Testis (tissue), 3 donors: ENCODE data around the gene BCKDHA. TPM values are rescaled to one million over a fixed set of nuclear protein-coding genes. Genes with fewer than 3 reads are reported as not detected.
"Not testable (repeated sequence)": the region's sequence is repeated elsewhere in the genome, so short reads cannot be mapped to it uniquely, and the experiment has no call there.

ENCODE experiments used
- DNase-seq: peaks from one replicate; pipeline ENCODE4 v3.0.0-alpha.2; 2019
- H3K27ac ChIP-seq, 2 donors: fragments of 200-600 bp; sonication (generic); one replicate each; pipeline ENCODE4 v1.5.1; 2019
- H3K27me3 ChIP-seq: fragments of 200-600 bp; sonication (generic); one replicate; pipeline ENCODE4 v1.5.1; 2019
- H3K36me3 ChIP-seq: fragments of 200-600 bp; sonication (generic); one replicate; pipeline ENCODE4 v1.5.1; 2017; ENCODE audit warnings: low read depth; ENCODE audit errors: missing control alignments
- H3K4me1 ChIP-seq: fragments of 200-600 bp; sonication (generic); one replicate; pipeline ENCODE4 v1.5.1; 2019
- H3K4me3 ChIP-seq, 2 donors: fragments of 200-600 bp; sonication (generic); one replicate each; pipeline ENCODE4 v1.5.1; 2017 to 2019
- H3K9me3 ChIP-seq: fragments of 200-600 bp; sonication (generic); one replicate; pipeline ENCODE4 v1.5.1; 2017
- CTCF ChIP-seq, 3 experiments: fragments of 450-650 bp in 2 of 3; fragments of 200-600 bp in 1 of 3; sonication (generic) in 1 of 3; IDR thresholded peaks; one replicate each; pipeline ENCODE4 v1.5.1; 2016 to 2019; ENCODE audit warnings: antibody characterized with exemption in 3 of 3, mild to moderate bottlenecking in 2 of 3, moderate library complexity in 1 of 3
- POLR2A ChIP-seq: fragments of 450-650 bp; IDR thresholded peaks from one replicate; pipeline ENCODE4 v1.6.1; 2017; ENCODE audit warnings: antibody characterized with exemption, mild to moderate bottlenecking, moderate library complexity
- WGBS, 2 donors: methylation state at CpG; one replicate each; pipeline ENCODE4 v1.1.5; 2018; 5-methylcytosine and 5-hydroxymethylcytosine counted together
- intact Hi-C: fragments of 100-400 bp; cut with DNase I; formaldehyde crosslinking; loops from one replicate; pipeline ENCODE4 v1.15.1; 2023; ENCODE audit warnings: low total_unique reads
- polyA plus RNA-seq: library from polyadenylated mRNA; stranded (reverse); fragments of 350-450 nt; fragmentation: Illumina TruSeq; extraction: RNeasy Lipid Tissue Mini Kit (QIAGEN cat#74804); gene quantifications from one replicate; pipeline ENCODE4 v1.2.3, GENCODE V29; 2014; ENCODE audit warnings: low read depth, low replicate concordance; ENCODE audit not compliant: insufficient read depth
- total RNA-seq, 2 donors: library from RNA; depleted of rRNA; stranded (reverse); fragments of >200 nt; gene quantifications; one replicate each; pipeline ENCODE4 v1.2.3, GENCODE V29; 2016

Gene BCKDHA
- total and polyA plus RNA-seq, 3 donors from 2014 or later: 53.1 to 81.3 (median 80.8) TPM

- WGBS, 2 donors: 52 to 76% methylated on average over 4 to 8 of the region's 9 CpGs
- DNase-seq: no peak
- peaks cover 6% of the 10 kb centered on the region for H3K4me1 ChIP-seq
- intact Hi-C loops: no loop called here
- H3K9me3 ChIP-seq: no peaks in the 10 kb centered on the region
- no peaks in the 10 kb centered on the region for H3K36me3 ChIP-seq
- no peak for TF ChIP-seq POLR2A
- TF ChIP-seq CTCF (IDR thresholded peaks at IDR 0.05): no peak
- H3K27me3 ChIP-seq: no peaks in the 10 kb centered on the region
- no peak overlapping the region for H3K27ac ChIP-seq
- H3K4me3 ChIP-seq: no peak overlapping the region
Observed at GRCh38 chr19:41377977-41378709, 19.5 kb upstream of the BCKDHA start.

- 94 to 97% methylated on average over 8 of the region's 8 CpGs for WGBS, 2 donors
- H3K4me1 ChIP-seq, DNase-seq, H3K4me3 ChIP-seq, H3K27ac ChIP-seq, H3K36me3 ChIP-seq, H3K9me3 ChIP-seq, intact Hi-C loops, H3K27me3 ChIP-seq: not testable (repeated sequence)
Observed at GRCh38 chr19:41381536-41381935, 16.1 kb upstream of the BCKDHA start.

GRCh38 chr19:41384351-41384750, 13.3 kb upstream of the BCKDHA start:
- H3K36me3 ChIP-seq: no peaks in the 10 kb centered on the region
- no peak overlapping the region for H3K4me3 ChIP-seq
- whole genome bisulfite sequencing, 2 donors: 86 to 91% methylated on average over 5 of the region's 5 CpGs
- intact Hi-C loops: no loop called here
- H3K4me1 ChIP-seq: no peaks in the 10 kb centered on the region
- no peak overlapping the region for H3K27ac ChIP-seq
- no peaks in the 10 kb centered on the region for H3K9me3 ChIP-seq
- H3K27me3 ChIP-seq: no peaks in the 10 kb centered on the region
- TF ChIP-seq POLR2A: no peak
- TF ChIP-seq CTCF (IDR thresholded peaks at IDR 0.05): no peak
- no peak for DNase-seq

- DNase-seq: peak; percentile 40
- Histone ChIP-seq H3K27me3 (no peaks in the 10 kb centered on the region), H3K9me3 (no peaks in the 10 kb centered on the region), H3K4me1 (no peaks in the 10 kb centered on the region), H3K36me3 (no peaks in the 10 kb centered on the region), H3K4me3 (no peak overlapping the region), H3K27ac (no peak overlapping the region)
- TF ChIP-seq CTCF (IDR thresholded peaks at IDR 0.05) (no peak), POLR2A (no peak)
- WGBS, 2 donors: 72 to 79% methylated on average over 13 of the region's 13 CpGs
- intact Hi-C loops: no loop called here
Observed at GRCh38 chr19:41386442-41386841, 11.2 kb upstream of the BCKDHA start.

- no peaks in the 10 kb centered on the region for H3K9me3 ChIP-seq
- 90 to 95% methylated on average over 10 to 11 of the region's 11 CpGs for WGBS, 2 donors
- intact Hi-C loops: no loop called here
- no peaks in the 10 kb centered on the region for H3K36me3 ChIP-seq
- TF ChIP-seq CTCF (IDR thresholded peaks at IDR 0.05) (no peak), POLR2A (no peak)
- H3K27me3 ChIP-seq: no peaks in the 10 kb centered on the region
- H3K4me3 ChIP-seq: no peak overlapping the region
- H3K4me1 ChIP-seq: peaks cover 5% of the 10 kb centered on the region
- DNase-seq: no peak
- H3K27ac ChIP-seq: no peak overlapping the region
Observed at GRCh38 chr19:41391618-41392017, 6.0 kb upstream of the BCKDHA start.
